IPS-18a (cell line): Measurements from ENCODE around the gene RAD50.

Source experiments
- H3K27ac ChIP-seq: one replicate; pipeline ENCODE4 v1.5.1; 2013; ENCODE audit warnings: low read length
- H3K27me3 ChIP-seq: one replicate; pipeline ENCODE4 v1.6.1; 2013; ENCODE audit warnings: mild to moderate bottlenecking, low read length; ENCODE audit not compliant: control insufficient read depth, insufficient read depth
- H3K36me3 ChIP-seq: one replicate; pipeline ENCODE4 v1.6.1; 2013; ENCODE audit warnings: low read depth, low read length; ENCODE audit not compliant: control insufficient read depth
- H3K4me1 ChIP-seq: one replicate; pipeline ENCODE4 v1.6.1; 2013; ENCODE audit warnings: low read depth, low read length; ENCODE audit not compliant: control insufficient read depth
- H3K4me3 ChIP-seq: one replicate; pipeline ENCODE4 v1.5.1; 2013; ENCODE audit warnings: low read length
- H3K9ac ChIP-seq: one replicate; pipeline ENCODE4 v1.6.1; 2013; ENCODE audit warnings: mild to moderate bottlenecking, low read length, moderate library complexity
- H3K9me3 ChIP-seq: one replicate; pipeline ENCODE4 v1.6.1; 2013; ENCODE audit warnings: low read depth, low read length; ENCODE audit not compliant: control insufficient read depth

Gene RAD50

GRCh38 chr5:132665574-132666080, 108.8 kb downstream of the RAD50 start:
- Histone ChIP-seq H3K36me3 (no peaks in the 10 kb centered on the region), H3K27me3 (no peaks in the 10 kb centered on the region), H3K9ac (no peak overlapping the region), H3K4me1 (no peaks in the 10 kb centered on the region), H3K27ac (no peak overlapping the region), H3K4me3 (no peak overlapping the region), H3K9me3 (no peaks in the 10 kb centered on the region)

- H3K36me3 ChIP-seq: no peaks in the 10 kb centered on the region
- H3K27me3 ChIP-seq: no peaks in the 10 kb centered on the region
- no peaks in the 10 kb centered on the region for H3K4me1 ChIP-seq
- H3K27ac ChIP-seq: no peak overlapping the region
- H3K9ac ChIP-seq: no peak overlapping the region
- H3K9me3 ChIP-seq: no peaks in the 10 kb centered on the region
- H3K4me3 ChIP-seq: no peak overlapping the region
Observed at GRCh38 chr5:132666310-132667123, 109.7 kb downstream of the RAD50 start.

DNA sequence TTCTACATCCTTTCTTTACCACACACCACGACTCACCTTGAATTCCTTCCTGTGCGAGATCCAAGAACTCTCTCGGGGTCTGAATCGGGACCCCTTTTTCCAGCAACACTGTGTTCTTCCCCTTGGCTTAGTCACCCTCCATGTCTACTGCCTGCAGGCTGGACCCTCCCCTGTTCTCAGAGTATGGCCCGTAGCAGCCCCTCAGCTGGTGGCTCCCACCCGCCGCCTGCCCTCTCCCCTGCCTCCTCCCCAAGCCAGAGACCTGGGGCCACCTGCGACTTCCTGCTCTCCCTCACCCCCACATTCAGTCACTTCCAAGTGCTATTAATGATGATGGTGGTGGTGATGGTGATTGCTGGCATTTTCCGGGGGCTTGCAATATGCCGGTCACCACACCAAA, 110.5 kb downstream of the RAD50 start:
- no peaks in the 10 kb centered on the region for H3K36me3 ChIP-seq
- no peak overlapping the region for H3K4me3 ChIP-seq
- H3K9ac ChIP-seq: no peak overlapping the region
- no peaks in the 10 kb centered on the region for H3K4me1 ChIP-seq
- H3K27ac ChIP-seq: no peak overlapping the region
- no peaks in the 10 kb centered on the region for H3K27me3 ChIP-seq
- H3K9me3 ChIP-seq: no peaks in the 10 kb centered on the region

DNA sequence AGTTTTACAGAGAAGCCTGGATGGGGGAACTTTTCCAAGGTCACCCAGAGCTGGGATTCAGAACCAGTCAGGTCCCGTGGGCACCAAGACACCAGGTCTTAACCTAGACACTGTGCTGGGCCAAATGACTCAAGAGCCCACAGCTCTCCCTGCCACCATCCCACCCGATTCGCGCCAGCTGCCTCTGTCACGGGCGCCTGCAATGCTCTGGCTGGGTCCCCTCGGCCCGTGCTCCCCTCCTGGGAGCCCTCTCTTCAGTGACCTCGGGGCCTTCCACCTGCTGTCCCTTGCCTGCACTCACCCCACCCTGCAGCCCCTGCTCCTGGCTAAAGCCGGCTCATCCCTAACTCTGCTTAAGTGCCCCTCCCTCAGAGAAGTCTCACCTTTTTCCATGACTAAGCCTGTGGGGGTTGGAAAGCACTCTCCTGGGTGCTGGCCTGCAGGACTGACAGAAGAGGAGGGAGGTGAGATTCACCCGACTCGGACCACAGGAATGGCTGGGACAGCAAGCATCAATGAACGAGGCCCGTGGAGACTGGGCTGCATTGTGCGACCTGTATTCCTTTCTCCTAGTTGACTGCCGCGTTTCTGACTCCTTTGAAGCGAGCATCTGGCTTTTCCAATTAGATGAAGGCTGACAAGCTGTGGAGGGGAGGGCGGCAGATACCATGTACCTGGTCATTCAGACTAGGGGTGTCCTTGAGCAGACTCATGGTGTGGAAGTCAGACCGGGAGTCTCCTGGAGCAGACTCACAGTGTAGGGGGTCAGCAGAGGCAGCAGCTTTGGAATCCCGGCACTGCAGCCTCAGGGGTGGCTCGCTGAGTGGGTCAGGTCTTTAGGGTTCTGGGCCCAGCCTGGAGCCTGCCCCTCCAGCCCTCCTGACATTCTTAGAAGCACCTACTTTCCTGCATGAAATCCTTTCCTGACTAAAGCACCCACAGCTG, 111.3 kb downstream of the RAD50 start:
- Histone ChIP-seq H3K27ac (no peak overlapping the region), H3K27me3 (no peaks in the 10 kb centered on the region), H3K9me3 (no peaks in the 10 kb centered on the region), H3K4me3 (no peak overlapping the region), H3K36me3 (no peaks in the 10 kb centered on the region), H3K9ac (no peak overlapping the region), H3K4me1 (no peaks in the 10 kb centered on the region)

DNA sequence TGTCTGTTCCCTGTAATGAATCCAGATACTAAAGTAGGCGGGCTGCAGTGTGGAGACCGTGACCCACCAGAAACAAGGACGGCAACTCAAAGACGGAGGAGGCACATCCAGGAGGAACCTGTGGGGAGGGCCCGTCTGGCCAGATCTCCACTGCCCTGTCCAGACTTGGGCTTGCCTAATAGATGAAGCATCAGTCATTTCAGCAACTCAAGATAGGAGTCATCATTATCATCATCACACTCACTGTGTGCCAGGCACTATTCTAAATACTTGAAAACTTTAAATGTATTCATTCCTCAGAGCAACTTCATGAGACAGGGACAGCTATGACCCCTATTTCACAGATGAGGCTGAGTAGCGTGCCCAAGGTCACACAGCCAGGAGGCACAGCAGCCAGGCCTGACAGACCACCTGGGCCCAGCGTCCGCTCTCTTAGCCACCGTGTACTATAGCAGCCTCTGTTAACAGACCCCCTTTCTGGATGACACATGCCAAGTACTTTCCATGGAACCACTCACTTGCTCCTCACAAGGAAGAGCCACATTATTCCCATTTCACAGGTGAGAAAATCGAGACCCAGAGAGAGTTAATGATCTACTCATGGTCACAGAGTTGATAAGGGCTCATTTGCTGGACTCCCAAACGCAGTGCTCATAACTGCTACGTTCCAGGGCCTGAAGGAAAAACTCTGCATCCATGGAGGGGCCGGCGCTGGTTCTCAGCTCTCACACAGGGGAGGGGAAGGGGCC, 112.1 kb downstream of the RAD50 start:
- H3K4me1 ChIP-seq: no peaks in the 10 kb centered on the region
- no peak overlapping the region for H3K9ac ChIP-seq
- no peaks in the 10 kb centered on the region for H3K9me3 ChIP-seq
- H3K4me3 ChIP-seq: no peak overlapping the region
- no peaks in the 10 kb centered on the region for H3K36me3 ChIP-seq
- H3K27ac ChIP-seq: no peak overlapping the region
- no peaks in the 10 kb centered on the region for H3K27me3 ChIP-seq

DNA sequence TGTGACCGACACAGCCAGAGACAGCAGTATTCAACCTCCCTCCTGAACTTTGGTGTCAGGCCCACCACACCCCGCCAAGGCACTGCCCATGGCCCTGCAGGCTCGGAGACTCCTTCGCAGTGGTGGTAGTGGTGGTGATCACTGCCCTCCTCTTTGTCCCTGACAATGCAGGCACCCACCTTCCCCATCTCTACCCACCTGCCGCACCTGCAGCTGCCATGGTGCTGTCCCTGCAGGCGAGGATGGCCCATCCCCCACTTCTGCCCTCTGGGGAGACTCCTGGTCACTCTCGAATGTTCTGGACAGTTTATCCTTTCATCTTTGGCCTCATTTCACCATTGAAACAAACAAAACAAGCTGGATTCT, 112.7 kb downstream of the RAD50 start:
- H3K27ac ChIP-seq: no peak overlapping the region
- H3K4me1 ChIP-seq: no peaks in the 10 kb centered on the region
- no peaks in the 10 kb centered on the region for H3K36me3 ChIP-seq
- no peak overlapping the region for H3K9ac ChIP-seq
- H3K27me3 ChIP-seq: no peaks in the 10 kb centered on the region
- H3K9me3 ChIP-seq: no peaks in the 10 kb centered on the region
- H3K4me3 ChIP-seq: no peak overlapping the region

- Histone ChIP-seq H3K36me3 (no peaks in the 10 kb centered on the region), H3K4me1 (no peaks in the 10 kb centered on the region), H3K4me3 (no peak overlapping the region), H3K27ac (no peak overlapping the region), H3K9me3 (no peaks in the 10 kb centered on the region), H3K27me3 (no peaks in the 10 kb centered on the region), H3K9ac (no peak overlapping the region)
Observed at GRCh38 chr5:132669966-132670882, 113.4 kb downstream of the RAD50 start.

- no peaks in the 10 kb centered on the region for H3K27me3 ChIP-seq
- H3K27ac ChIP-seq: no peak overlapping the region
- no peaks in the 10 kb centered on the region for H3K9me3 ChIP-seq
- H3K4me1 ChIP-seq: no peaks in the 10 kb centered on the region
- no peaks in the 10 kb centered on the region for H3K36me3 ChIP-seq
- H3K9ac ChIP-seq: no peak overlapping the region
- H3K4me3 ChIP-seq: no peak overlapping the region
Observed at GRCh38 chr5:132671000-132671399, 114.2 kb downstream of the RAD50 start.

DNA sequence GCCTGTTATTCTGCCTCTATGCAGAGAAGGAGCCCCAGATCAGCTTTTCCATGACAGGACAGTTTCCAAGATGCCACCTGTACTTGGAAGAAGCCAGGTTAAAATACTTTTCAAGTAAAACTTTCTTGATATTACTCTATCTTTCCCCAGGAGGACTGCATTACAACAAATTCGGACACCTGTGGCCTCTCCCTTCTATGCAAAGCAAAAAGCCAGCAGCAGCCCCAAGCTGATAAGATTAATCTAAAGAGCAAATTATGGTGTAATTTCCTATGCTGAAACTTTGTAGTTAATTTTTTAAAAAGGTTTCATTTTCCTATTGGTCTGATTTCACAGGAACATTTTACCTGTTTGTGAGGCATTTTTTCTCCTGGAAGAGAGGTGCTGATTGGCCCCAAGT, 116.7 kb downstream of the RAD50 start:
- Histone ChIP-seq H3K27me3 (no peaks in the 10 kb centered on the region), H3K9me3 (no peaks in the 10 kb centered on the region), H3K4me3 (no peak overlapping the region), H3K9ac (no peak overlapping the region), H3K27ac (no peak overlapping the region), H3K4me1 (no peaks in the 10 kb centered on the region), H3K36me3 (no peaks in the 10 kb centered on the region)

DNA sequence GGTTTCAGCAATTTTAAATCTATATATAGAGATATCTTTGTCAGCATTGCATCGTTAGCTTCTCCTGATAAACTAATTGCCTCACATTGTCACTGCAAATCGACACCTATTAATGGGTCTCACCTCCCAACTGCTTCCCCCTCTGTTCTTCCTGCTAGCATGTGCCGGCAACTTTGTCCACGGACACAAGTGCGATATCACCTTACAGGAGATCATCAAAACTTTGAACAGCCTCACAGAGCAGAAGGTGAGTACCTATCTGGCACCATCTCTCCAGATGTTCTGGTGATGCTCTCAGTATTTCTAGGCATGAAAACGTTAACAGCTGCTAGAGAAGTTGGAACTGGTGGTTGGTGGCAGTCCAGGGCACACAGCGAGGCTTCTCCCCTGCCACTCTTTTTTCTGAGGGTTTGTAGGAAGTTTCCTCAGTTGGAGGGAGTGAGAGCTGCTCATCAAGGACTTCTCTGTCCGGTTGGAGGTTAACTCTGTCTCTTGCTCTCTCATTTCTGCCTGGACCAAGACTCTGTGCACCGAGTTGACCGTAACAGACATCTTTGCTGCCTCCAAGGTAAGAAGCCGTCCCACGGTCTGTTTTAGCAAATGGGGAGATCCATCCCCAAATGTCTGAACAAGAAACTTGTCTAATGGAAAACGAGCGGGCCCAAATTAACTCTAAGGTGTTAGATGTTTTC, 117.3 kb downstream of the RAD50 start, which contains the start of gene IL4:
TSS of gene IL4 (plus strand) at position 51 of the 692 bp plus-strand sequence. CDS start at position 113, 62 bp downstream.
- H3K4me1 ChIP-seq: no peaks in the 10 kb centered on the region
- H3K9me3 ChIP-seq: no peaks in the 10 kb centered on the region
- no peaks in the 10 kb centered on the region for H3K27me3 ChIP-seq
- no peak within 1 kb of the TSS for H3K27ac ChIP-seq
- H3K9ac ChIP-seq: no peak within 1 kb of the TSS
- H3K36me3 ChIP-seq: no peaks in the 10 kb centered on the region
- H3K4me3 ChIP-seq: no peak within 1 kb of the TSS
